ENCODE measurements around the gene METTL6.
"Not testable (repeated sequence)": the region's sequence is repeated elsewhere in the genome, so short reads cannot be mapped to it uniquely, and the experiment has no call there.

METTL6 gene

GRCh38 chr3:15458212-15458780 lies 31.0 kb upstream of the METTL6 start:
- Histone ChIP-seq H3K4me3 (ENCODE audit: low read length) (no peak overlapping the region), H3K36me3 (ENCODE audit: control insufficient read depth, low read depth, low read length) (no peaks in the 10 kb centered on the region), H3K27me3 (ENCODE audit: control insufficient read depth, insufficient read depth, low read length) (no peaks in the 10 kb centered on the region), H3K9me3 (ENCODE audit: control insufficient read depth, low read depth, low read length) (no peaks in the 10 kb centered on the region), H3K9ac (ENCODE audit: low read length) (no peak overlapping the region), H3K27ac (ENCODE audit: low read length) (no peak overlapping the region), H3K4me1 (ENCODE audit: control insufficient read depth, low read depth, low read length) (no peaks in the 10 kb centered on the region)

DNA sequence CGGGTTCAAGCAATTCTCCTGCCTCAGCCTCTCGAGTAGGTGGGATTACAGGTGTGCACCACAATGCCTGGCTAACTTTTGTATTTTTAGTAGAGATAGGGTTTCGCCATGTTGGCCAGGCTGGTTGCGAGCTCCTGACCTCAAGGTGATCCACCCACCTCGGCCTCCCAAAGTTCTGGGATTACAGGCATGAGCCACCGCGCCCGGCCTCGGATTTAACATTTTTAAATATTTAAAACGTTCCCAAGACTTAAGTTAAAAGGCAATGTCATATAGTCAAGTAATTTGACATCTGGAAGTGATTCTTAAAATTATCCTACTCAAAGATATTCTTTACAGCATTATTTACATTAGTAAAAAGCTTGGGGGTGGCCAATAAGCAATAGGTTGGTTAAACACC lies 29.6 kb upstream of the METTL6 start:
- H3K4me3 ChIP-seq (ENCODE audit: low read length); H3K9ac ChIP-seq (ENCODE audit: low read length); H3K27me3 ChIP-seq (ENCODE audit: control insufficient read depth, insufficient read depth, low read length); H3K27ac ChIP-seq (ENCODE audit: low read length); H3K9me3 ChIP-seq (ENCODE audit: control insufficient read depth, low read depth, low read length); H3K4me1 ChIP-seq (ENCODE audit: control insufficient read depth, low read depth, low read length); H3K36me3 ChIP-seq (ENCODE audit: control insufficient read depth, low read depth, low read length): not testable (repeated sequence)

DNA sequence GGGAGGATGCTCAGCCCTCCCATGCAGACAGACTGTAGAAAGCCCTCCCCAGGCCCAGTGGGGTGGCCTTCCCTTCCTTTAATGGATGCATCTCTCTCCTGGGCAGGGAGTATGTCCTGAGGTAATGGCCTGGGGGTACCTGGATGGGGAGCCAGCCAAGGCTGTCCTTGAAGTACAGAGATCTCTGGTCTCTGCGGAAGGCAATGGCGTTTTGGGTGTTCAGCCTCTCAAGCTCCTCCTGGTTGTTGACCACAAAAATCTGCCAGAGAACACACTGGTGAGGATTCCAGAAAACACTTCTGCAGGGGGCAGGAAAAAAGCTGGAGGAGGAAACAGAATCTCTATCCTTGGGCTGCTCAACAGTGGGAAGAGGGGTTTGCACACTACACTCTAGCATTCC lies 29.0 kb upstream of the METTL6 start:
- Histone ChIP-seq H3K9ac (ENCODE audit: low read length) (no peak overlapping the region), H3K4me1 (ENCODE audit: control insufficient read depth, low read depth, low read length) (no peaks in the 10 kb centered on the region), H3K9me3 (ENCODE audit: control insufficient read depth, low read depth, low read length) (no peaks in the 10 kb centered on the region), H3K27me3 (ENCODE audit: control insufficient read depth, insufficient read depth, low read length) (no peaks in the 10 kb centered on the region), H3K27ac (ENCODE audit: low read length) (no peak overlapping the region), H3K4me3 (ENCODE audit: low read length) (no peak overlapping the region), H3K36me3 (ENCODE audit: control insufficient read depth, low read depth, low read length) (no peaks in the 10 kb centered on the region)

DNA sequence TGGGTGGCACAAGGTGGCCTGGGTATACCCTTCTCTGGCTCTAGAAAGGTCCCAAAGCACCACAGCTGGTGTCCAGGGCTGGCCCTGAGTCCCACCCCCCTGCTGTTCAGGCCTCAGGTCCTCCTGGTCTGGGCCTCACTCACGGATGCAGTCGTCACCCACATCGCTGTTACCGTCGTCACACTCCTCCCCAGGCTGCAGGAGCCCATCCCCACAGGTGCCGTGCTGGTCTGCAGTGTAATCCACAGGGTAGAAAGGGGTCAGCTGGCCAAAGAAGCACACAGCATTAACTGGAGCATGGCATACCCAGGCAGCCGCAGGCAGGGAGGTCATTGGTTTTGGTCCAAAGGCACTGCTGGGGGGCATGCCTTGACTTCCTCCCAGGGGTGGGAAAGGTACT lies 28.4 kb upstream of the METTL6 start:
- no peak overlapping the region for H3K9ac ChIP-seq (ENCODE audit: low read length)
- H3K36me3 ChIP-seq (ENCODE audit: control insufficient read depth, low read depth, low read length), result no peaks in the 10 kb centered on the region
- no peak overlapping the region for H3K27ac ChIP-seq (ENCODE audit: low read length)
- H3K4me3 ChIP-seq (ENCODE audit: low read length), result no peak overlapping the region
- H3K9me3 ChIP-seq (ENCODE audit: control insufficient read depth, low read depth, low read length), result no peaks in the 10 kb centered on the region
- H3K4me1 ChIP-seq (ENCODE audit: control insufficient read depth, low read depth, low read length), result no peaks in the 10 kb centered on the region
- H3K27me3 ChIP-seq (ENCODE audit: control insufficient read depth, insufficient read depth, low read length), result no peaks in the 10 kb centered on the region

- H3K9me3 ChIP-seq (ENCODE audit: control insufficient read depth, low read depth, low read length), result no peaks in the 10 kb centered on the region
- no peak overlapping the region for H3K4me3 ChIP-seq (ENCODE audit: low read length)
These were observed 27.6 kb upstream of the METTL6 start for GRCh38 chr3:15454965-15455364.

DNA sequence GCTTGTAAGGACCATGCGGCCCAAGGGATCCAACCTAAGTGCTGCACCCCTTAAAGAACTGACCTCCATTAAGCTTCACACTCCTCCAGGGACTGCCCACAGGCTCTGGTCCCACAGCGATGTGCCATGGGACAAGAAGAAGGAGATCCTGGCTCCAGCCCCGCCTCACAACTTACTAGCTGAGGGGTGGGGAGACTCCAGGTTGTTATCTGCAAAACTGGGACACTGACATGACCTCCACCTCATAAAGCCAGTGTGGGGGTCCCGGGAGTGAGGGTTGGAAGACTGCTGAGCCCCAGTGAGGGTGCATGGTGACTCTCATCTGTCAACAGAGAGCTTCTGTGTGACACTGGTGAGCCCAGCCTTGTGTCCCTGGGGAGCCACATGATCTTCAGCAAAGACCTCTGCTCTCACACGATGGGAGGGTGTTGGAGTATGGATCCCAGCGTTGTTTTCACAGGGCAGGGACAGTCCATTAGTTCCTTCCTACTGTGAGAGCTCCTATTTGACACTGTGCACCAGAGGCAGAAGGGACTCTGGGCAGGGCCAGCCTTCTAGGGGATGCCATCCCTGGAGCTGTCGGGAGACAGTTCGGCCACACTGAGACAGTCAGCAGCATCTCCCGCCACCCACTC lies 26.8 kb upstream of the METTL6 start:
- Histone ChIP-seq H3K9me3 (ENCODE audit: control insufficient read depth, low read depth, low read length) (no peaks in the 10 kb centered on the region), H3K27ac (ENCODE audit: low read length) (no peak overlapping the region), H3K9ac (ENCODE audit: low read length) (no peak overlapping the region), H3K4me1 (ENCODE audit: control insufficient read depth, low read depth, low read length) (no peaks in the 10 kb centered on the region), H3K4me3 (ENCODE audit: low read length) (no peak overlapping the region), H3K27me3 (ENCODE audit: control insufficient read depth, insufficient read depth, low read length) (no peaks in the 10 kb centered on the region), H3K36me3 (ENCODE audit: control insufficient read depth, low read depth, low read length) (no peaks in the 10 kb centered on the region)

More at GRCh38 chr3:15454965-15455364, 27.6 kb upstream of the METTL6 start:
- H3K4me1 ChIP-seq (ENCODE audit: control insufficient read depth, low read depth, low read length), result no peaks in the 10 kb centered on the region
- H3K27ac ChIP-seq (ENCODE audit: low read length), result no peak overlapping the region
- no peak overlapping the region for H3K9ac ChIP-seq (ENCODE audit: low read length)
- no peaks in the 10 kb centered on the region for H3K27me3 ChIP-seq (ENCODE audit: control insufficient read depth, insufficient read depth, low read length)
- H3K36me3 ChIP-seq (ENCODE audit: control insufficient read depth, low read depth, low read length), result no peaks in the 10 kb centered on the region

DNA sequence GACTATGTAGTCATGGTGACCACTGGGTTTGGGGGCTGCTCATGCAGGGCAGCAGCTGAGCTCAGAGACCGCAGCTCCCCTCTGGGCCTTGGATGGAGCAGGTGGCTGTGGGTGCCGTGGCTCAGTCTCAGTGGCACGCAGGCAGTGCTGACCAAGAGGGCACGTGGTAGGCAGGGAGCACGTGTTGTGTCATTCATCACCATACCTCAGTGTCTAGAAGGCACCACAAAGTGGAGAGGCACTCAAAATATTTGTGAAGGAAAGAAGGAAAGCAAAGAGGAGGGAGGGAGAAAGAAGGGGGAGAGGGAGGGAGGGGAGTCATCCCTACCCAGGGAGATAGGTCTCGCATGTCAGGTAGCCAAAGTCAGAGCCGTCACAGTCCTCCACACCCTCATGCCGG lies 26.2 kb upstream of the METTL6 start:
- no peaks in the 10 kb centered on the region for H3K4me1 ChIP-seq (ENCODE audit: control insufficient read depth, low read depth, low read length)
- no peaks in the 10 kb centered on the region for H3K9me3 ChIP-seq (ENCODE audit: control insufficient read depth, low read depth, low read length)
- no peaks in the 10 kb centered on the region for H3K27me3 ChIP-seq (ENCODE audit: control insufficient read depth, insufficient read depth, low read length)
- H3K27ac ChIP-seq (ENCODE audit: low read length), result no peak overlapping the region
- no peak overlapping the region for H3K4me3 ChIP-seq (ENCODE audit: low read length)
- H3K9ac ChIP-seq (ENCODE audit: low read length), result no peak overlapping the region
- no peaks in the 10 kb centered on the region for H3K36me3 ChIP-seq (ENCODE audit: control insufficient read depth, low read depth, low read length)

GRCh38 chr3:15452961-15453360 lies 25.6 kb upstream of the METTL6 start:
- no peak overlapping the region for H3K9ac ChIP-seq (ENCODE audit: low read length)
- no peaks in the 10 kb centered on the region for H3K27me3 ChIP-seq (ENCODE audit: control insufficient read depth, insufficient read depth, low read length)
- no peaks in the 10 kb centered on the region for H3K9me3 ChIP-seq (ENCODE audit: control insufficient read depth, low read depth, low read length)
- no peaks in the 10 kb centered on the region for H3K4me1 ChIP-seq (ENCODE audit: control insufficient read depth, low read depth, low read length)
- H3K27ac ChIP-seq (ENCODE audit: low read length), result no peak overlapping the region
- no peak overlapping the region for H3K4me3 ChIP-seq (ENCODE audit: low read length)
- no peaks in the 10 kb centered on the region for H3K36me3 ChIP-seq (ENCODE audit: control insufficient read depth, low read depth, low read length)

- Histone ChIP-seq H3K9me3 (ENCODE audit: control insufficient read depth, low read depth, low read length) (no peaks in the 10 kb centered on the region), H3K27ac (ENCODE audit: low read length) (no peak overlapping the region), H3K4me1 (ENCODE audit: control insufficient read depth, low read depth, low read length) (no peaks in the 10 kb centered on the region), H3K9ac (ENCODE audit: low read length) (no peak overlapping the region), H3K4me3 (ENCODE audit: low read length) (no peak overlapping the region), H3K27me3 (ENCODE audit: control insufficient read depth, insufficient read depth, low read length) (no peaks in the 10 kb centered on the region), H3K36me3 (ENCODE audit: control insufficient read depth, low read depth, low read length) (no peaks in the 10 kb centered on the region)
These were observed 24.8 kb upstream of the METTL6 start for GRCh38 chr3:15452156-15452555.

GRCh38 chr3:15451216-15452113 lies 24.1 kb upstream of the METTL6 start:
- Histone ChIP-seq H3K4me3 (ENCODE audit: low read length) (no peak overlapping the region), H3K27ac (ENCODE audit: low read length) (no peak overlapping the region), H3K9me3 (ENCODE audit: control insufficient read depth, low read depth, low read length) (no peaks in the 10 kb centered on the region), H3K4me1 (ENCODE audit: control insufficient read depth, low read depth, low read length) (no peaks in the 10 kb centered on the region), H3K36me3 (ENCODE audit: control insufficient read depth, low read depth, low read length) (no peaks in the 10 kb centered on the region), H3K27me3 (ENCODE audit: control insufficient read depth, insufficient read depth, low read length) (no peaks in the 10 kb centered on the region), H3K9ac (ENCODE audit: low read length) (no peak overlapping the region)

DNA sequence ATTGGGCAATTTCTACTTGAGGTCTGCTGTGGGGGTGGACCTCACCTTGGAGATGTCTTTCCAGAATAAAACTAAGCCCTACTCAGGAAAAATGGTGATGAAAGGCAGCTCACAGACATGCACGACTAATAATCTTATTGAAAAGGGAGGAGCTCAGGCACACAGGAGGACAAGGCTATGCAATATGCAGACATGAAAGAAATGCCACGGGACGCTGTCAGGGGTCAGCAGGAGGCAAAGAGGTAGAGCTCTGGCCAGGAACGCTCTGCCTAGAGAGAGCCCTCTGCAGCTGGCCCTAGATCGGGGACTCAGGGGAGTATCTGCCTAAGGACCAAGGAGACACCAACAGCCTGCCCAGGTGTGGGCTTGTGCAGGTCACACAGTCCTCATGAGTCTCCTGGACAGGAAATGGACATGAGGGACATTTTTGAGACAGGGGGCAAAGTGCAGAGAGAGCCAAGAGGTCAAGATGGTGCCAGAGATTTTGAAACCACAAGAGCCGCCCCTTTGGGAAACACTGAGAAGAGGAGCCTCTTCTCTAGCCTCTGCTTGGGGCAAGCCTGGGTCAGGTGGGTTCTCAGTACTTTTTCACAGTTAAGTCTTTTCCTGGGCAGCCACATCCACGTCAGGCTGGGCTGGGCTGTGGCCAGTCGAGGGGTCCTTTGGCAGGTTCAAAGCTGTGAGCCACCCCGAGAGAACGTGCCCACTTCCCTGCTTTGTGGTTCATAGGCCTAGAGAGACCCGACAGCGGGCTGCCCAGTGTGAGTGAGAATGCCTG lies 23.3 kb upstream of the METTL6 start:
- Histone ChIP-seq H3K9me3 (ENCODE audit: control insufficient read depth, low read depth, low read length) (no peaks in the 10 kb centered on the region), H3K27me3 (ENCODE audit: control insufficient read depth, insufficient read depth, low read length) (no peaks in the 10 kb centered on the region), H3K36me3 (ENCODE audit: control insufficient read depth, low read depth, low read length) (no peaks in the 10 kb centered on the region), H3K4me3 (ENCODE audit: low read length) (no peak overlapping the region), H3K27ac (ENCODE audit: low read length) (no peak overlapping the region), H3K9ac (ENCODE audit: low read length) (no peak overlapping the region), H3K4me1 (ENCODE audit: control insufficient read depth, low read depth, low read length) (no peaks in the 10 kb centered on the region)
